ENCODE results near the gene MAPK4. TPM values are rescaled to one million over a fixed set of nuclear protein-coding genes. Genes with fewer than 3 reads are reported as not detected.

MAPK4 gene
- total RNA-seq, 1 donor from 2014 or later: 0.11 TPM

- Histone ChIP-seq H3K4me3 (ENCODE audit: insufficient read depth, low read depth, low read length) (no peak overlapping the region), H3K9ac (ENCODE audit: low read length) (no peak overlapping the region), H3K27ac (ENCODE audit: low read depth, low read length) (no peak overlapping the region), H4K20me1 (ENCODE audit: insufficient read depth, low read length) (no peaks in the 10 kb centered on the region), H3K4me2 (ENCODE audit: low read length) (no peak overlapping the region), H3K79me2 (ENCODE audit: insufficient read depth, low read length) (no peaks in the 10 kb centered on the region), H3K27me3 (ENCODE audit: insufficient read depth, low read length) (no peaks in the 10 kb centered on the region), H3K36me3 (ENCODE audit: insufficient read depth, low read length) (no peaks in the 10 kb centered on the region), H3K4me1 (ENCODE audit: insufficient read depth, low read length) (no peaks in the 10 kb centered on the region), H2AFZ (ENCODE audit: low read depth, low read length) (no peak overlapping the region), H3K9me3 (ENCODE audit: insufficient read depth, low read depth, low read length) (peaks cover 3% of the 10 kb centered on the region)
- H3K4me1 Mint-ChIP-seq (ENCODE audit: low read depth, unreplicated experiment): peaks cover 4% of the 10 kb centered on the region
- H3K9me3 Mint-ChIP-seq (ENCODE audit: unreplicated experiment): no peaks in the 10 kb centered on the region
- DNase-seq (ENCODE audit: low read depth) (no peak), FAIRE-seq (no peak)
- H3K36me3 Mint-ChIP-seq (ENCODE audit: low read depth, unreplicated experiment): no peaks in the 10 kb centered on the region
- no peak overlapping the region for H3K4me3 Mint-ChIP-seq (ENCODE audit: unreplicated experiment)
- TF ChIP-seq EZH2 (IDR thresholded peaks at IDR 0.05; ENCODE audit: insufficient read depth, low read length): no peak
- TF ChIP-seq CTCF (IDR thresholded peaks at IDR 0.05; ENCODE audit: insufficient read depth, low read depth, low read length): no peak
- H3K27ac Mint-ChIP-seq (ENCODE audit: unreplicated experiment): no peak overlapping the region
- peaks cover 5% of the 10 kb centered on the region for H3K27me3 Mint-ChIP-seq (ENCODE audit: low read depth, unreplicated experiment)
Observed at GRCh38 chr18:50659091-50660003, 99.5 kb downstream of the MAPK4 start.

DNA sequence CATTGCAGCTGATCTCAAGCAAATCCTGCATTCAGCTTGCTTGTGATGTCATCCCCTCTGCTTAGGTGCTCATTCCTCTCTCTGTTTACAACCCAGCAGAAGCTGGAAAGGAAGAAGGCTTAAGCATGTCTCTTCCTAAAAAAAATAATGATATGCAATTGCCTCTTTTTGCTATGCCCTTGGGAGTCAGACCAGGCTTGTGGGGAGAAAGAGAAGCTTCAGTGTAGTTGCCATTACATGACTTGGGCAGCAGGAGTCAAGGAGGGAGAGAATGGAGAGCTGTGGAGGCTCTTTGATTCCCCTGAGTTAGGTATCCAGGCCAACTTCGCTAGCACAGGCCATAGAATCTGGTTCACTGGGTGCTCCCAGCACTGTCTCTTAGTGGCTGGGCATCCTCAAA, 101.1 kb downstream of the MAPK4 start:
- H3K27me3 ChIP-seq (ENCODE audit: insufficient read depth, low read length): no peaks in the 10 kb centered on the region
- no peak overlapping the region for H3K4me2 ChIP-seq (ENCODE audit: low read length)
- H3K9ac ChIP-seq (ENCODE audit: low read length): no peak overlapping the region
- no peaks in the 10 kb centered on the region for H4K20me1 ChIP-seq (ENCODE audit: insufficient read depth, low read length)
- no peaks in the 10 kb centered on the region for H3K4me1 ChIP-seq (ENCODE audit: insufficient read depth, low read length)
- H3K9me3 ChIP-seq (ENCODE audit: insufficient read depth, low read depth, low read length): peaks cover 4% of the 10 kb centered on the region
- TF ChIP-seq CTCF (IDR thresholded peaks at IDR 0.05; ENCODE audit: insufficient read depth, low read depth, low read length): no peak
- TF ChIP-seq EZH2 (IDR thresholded peaks at IDR 0.05; ENCODE audit: insufficient read depth, low read length): no peak
- FAIRE-seq: no peak
- H3K9me3 Mint-ChIP-seq (ENCODE audit: unreplicated experiment): peaks cover 5% of the 10 kb centered on the region
- no peak for DNase-seq (ENCODE audit: low read depth)
- H3K79me2 ChIP-seq (ENCODE audit: insufficient read depth, low read length): no peaks in the 10 kb centered on the region
- H3K4me3 Mint-ChIP-seq (ENCODE audit: unreplicated experiment): no peak overlapping the region
- no peak overlapping the region for H3K27ac ChIP-seq (ENCODE audit: low read depth, low read length)
- no peaks in the 10 kb centered on the region for H3K36me3 Mint-ChIP-seq (ENCODE audit: low read depth, unreplicated experiment)
- H3K4me3 ChIP-seq (ENCODE audit: insufficient read depth, low read depth, low read length): no peak overlapping the region
- H3K4me1 Mint-ChIP-seq (ENCODE audit: low read depth, unreplicated experiment): peaks cover 4% of the 10 kb centered on the region
- peaks cover 4% of the 10 kb centered on the region for H3K27me3 Mint-ChIP-seq (ENCODE audit: low read depth, unreplicated experiment)
- no peaks in the 10 kb centered on the region for H3K36me3 ChIP-seq (ENCODE audit: insufficient read depth, low read length)
- no peak overlapping the region for H3K27ac Mint-ChIP-seq (ENCODE audit: unreplicated experiment)
- H2AFZ ChIP-seq (ENCODE audit: low read depth, low read length): no peak overlapping the region

DNA sequence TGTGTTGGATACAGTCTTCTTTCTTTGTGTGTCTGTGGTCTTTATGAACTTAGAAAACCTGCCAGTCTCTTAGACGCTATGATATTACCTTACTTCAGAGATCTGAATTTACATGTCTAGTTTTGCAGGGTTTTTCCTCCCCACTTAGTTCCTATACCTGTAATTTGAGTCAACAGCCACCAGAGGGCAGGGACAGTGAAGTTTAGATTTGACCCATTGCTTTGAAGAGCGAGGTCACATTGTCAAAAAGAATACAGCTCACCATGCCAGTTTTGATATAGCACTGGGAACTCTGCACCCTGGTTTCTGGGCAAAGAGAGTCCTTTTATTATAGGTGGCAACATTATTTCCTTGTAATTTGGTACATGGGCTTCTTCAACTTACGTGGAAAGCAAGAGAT, 102.3 kb downstream of the MAPK4 start:
- no peaks in the 10 kb centered on the region for H4K20me1 ChIP-seq (ENCODE audit: insufficient read depth, low read length)
- H2AFZ ChIP-seq (ENCODE audit: low read depth, low read length): no peak overlapping the region
- TF ChIP-seq EZH2 (IDR thresholded peaks at IDR 0.05; ENCODE audit: insufficient read depth, low read length) (no peak), CTCF (IDR thresholded peaks at IDR 0.05; ENCODE audit: insufficient read depth, low read depth, low read length) (peak; percentile 5)
- H3K9me3 Mint-ChIP-seq (ENCODE audit: unreplicated experiment): peaks cover 5% of the 10 kb centered on the region
- DNase-seq (ENCODE audit: low read depth) (no peak), FAIRE-seq (no peak)
- peaks cover 4% of the 10 kb centered on the region for H3K27me3 Mint-ChIP-seq (ENCODE audit: low read depth, unreplicated experiment)
- no peaks in the 10 kb centered on the region for H3K79me2 ChIP-seq (ENCODE audit: insufficient read depth, low read length)
- H3K4me3 ChIP-seq (ENCODE audit: insufficient read depth, low read depth, low read length): no peak overlapping the region
- no peaks in the 10 kb centered on the region for H3K36me3 Mint-ChIP-seq (ENCODE audit: low read depth, unreplicated experiment)
- no peak overlapping the region for H3K4me3 Mint-ChIP-seq (ENCODE audit: unreplicated experiment)
- H3K9me3 ChIP-seq (ENCODE audit: insufficient read depth, low read depth, low read length): peaks cover 4% of the 10 kb centered on the region
- no peak overlapping the region for H3K27ac Mint-ChIP-seq (ENCODE audit: unreplicated experiment)
- no peak overlapping the region for H3K4me2 ChIP-seq (ENCODE audit: low read length)
- no peak overlapping the region for H3K27ac ChIP-seq (ENCODE audit: low read depth, low read length)
- no peaks in the 10 kb centered on the region for H3K27me3 ChIP-seq (ENCODE audit: insufficient read depth, low read length)
- H3K9ac ChIP-seq (ENCODE audit: low read length): no peak overlapping the region
- no peaks in the 10 kb centered on the region for H3K36me3 ChIP-seq (ENCODE audit: insufficient read depth, low read length)
- H3K4me1 ChIP-seq (ENCODE audit: insufficient read depth, low read length): no peaks in the 10 kb centered on the region
- peaks cover 4% of the 10 kb centered on the region for H3K4me1 Mint-ChIP-seq (ENCODE audit: low read depth, unreplicated experiment)
